Trophoblast cell (in vitro differentiated cells and primary cell): Measurements from ENCODE around the gene CEACAM16.

Source experiments
- DNase-seq, 2 donors: peaks; one replicate each; pipeline ENCODE4 v3.0.0-alpha.2; 2016
- H2AFZ ChIP-seq: 2 replicates; pipeline ENCODE4 v1.6.1; 2013; ENCODE audit warnings: low read length, moderate library complexity, mild to moderate bottlenecking; ENCODE audit not compliant: insufficient read depth, poor library complexity
- H2AK5ac ChIP-seq: 2 replicates; pipeline ENCODE4 v1.6.1; 2013; ENCODE audit warnings: mild to moderate bottlenecking, low read length
- H2BK120ac ChIP-seq: 2 replicates; pipeline ENCODE4 v1.6.1; 2013; ENCODE audit warnings: low read length, mild to moderate bottlenecking, moderate library complexity; ENCODE audit not compliant: insufficient read depth, poor library complexity
- H2BK12ac ChIP-seq: 2 replicates; pipeline ENCODE4 v1.6.1; 2013; ENCODE audit warnings: mild to moderate bottlenecking, low read length, moderate library complexity
- H2BK5ac ChIP-seq: 2 replicates; pipeline ENCODE4 v1.6.1; 2013; ENCODE audit warnings: low read length, low read depth, moderate library complexity, mild to moderate bottlenecking; ENCODE audit not compliant: poor library complexity
- H3K14ac ChIP-seq: 2 replicates; pipeline ENCODE4 v1.6.1; 2013; ENCODE audit warnings: mild to moderate bottlenecking, low read length
- H3K18ac ChIP-seq: 2 replicates; pipeline ENCODE4 v1.6.1; 2013; ENCODE audit warnings: mild to moderate bottlenecking, low read length
- H3K23ac ChIP-seq: 2 replicates; pipeline ENCODE4 v1.6.1; 2013; ENCODE audit warnings: low read length
- H3K27ac ChIP-seq: 2 replicates; pipeline ENCODE4 v1.5.1; 2013; ENCODE audit warnings: low read depth, mild to moderate bottlenecking, inconsistent platforms, low read length, moderate library complexity
- H3K27me3 ChIP-seq: 2 replicates; pipeline ENCODE4 v1.6.1; 2013; ENCODE audit warnings: inconsistent platforms, mild to moderate bottlenecking, low read length, moderate library complexity; ENCODE audit not compliant: insufficient read depth
- H3K36me3 ChIP-seq, 2 experiments: 1 replicate in 1 of 2; 2 replicates in 1 of 2; pipeline ENCODE4 v1.6.1; 2013; ENCODE audit warnings: low read length in 2 of 2, mild to moderate bottlenecking in 2 of 2, moderate library complexity in 1 of 2; ENCODE audit not compliant: insufficient read depth in 2 of 2, control insufficient read depth in 1 of 2
- H3K4ac ChIP-seq: 2 replicates; pipeline ENCODE4 v1.6.1; 2013; ENCODE audit warnings: low read depth, mild to moderate bottlenecking, low read length, moderate library complexity
- H3K4me1 ChIP-seq, 2 experiments: 1 replicate in 1 of 2; 2 replicates in 1 of 2; pipeline ENCODE4 v1.6.1; 2013; ENCODE audit warnings: low read length in 2 of 2, mild to moderate bottlenecking in 2 of 2, moderate library complexity in 1 of 2; ENCODE audit not compliant: insufficient read depth in 2 of 2, control insufficient read depth in 1 of 2
- H3K4me2 ChIP-seq: 2 replicates; pipeline ENCODE4 v1.6.1; 2013; ENCODE audit warnings: inconsistent platforms, mild to moderate bottlenecking, low read length, moderate library complexity
- H3K4me3 ChIP-seq: 2 replicates; pipeline ENCODE4 v1.5.1; 2013; ENCODE audit warnings: mild to moderate bottlenecking, low read depth, low read length, inconsistent platforms
- H3K79me1 ChIP-seq: one replicate; pipeline ENCODE4 v1.6.1; 2013; ENCODE audit warnings: low read length
- H3K79me2 ChIP-seq: 2 replicates; pipeline ENCODE4 v1.6.1; 2013; ENCODE audit warnings: low read length, mild to moderate bottlenecking; ENCODE audit not compliant: control insufficient read depth, insufficient read depth, poor library complexity
- H3K9ac ChIP-seq: 2 replicates; pipeline ENCODE4 v1.6.1; 2013; ENCODE audit warnings: mild to moderate bottlenecking, low read length
- H3K9me3 ChIP-seq: 2 replicates; pipeline ENCODE4 v1.6.1; 2013; ENCODE audit warnings: low read depth, mild to moderate bottlenecking, control low read depth, inconsistent platforms, low read length; ENCODE audit not compliant: insufficient read depth
- H4K12ac ChIP-seq: 2 replicates; pipeline ENCODE4 v1.6.1; 2013; ENCODE audit warnings: low read depth, mild to moderate bottlenecking, low read length, moderate library complexity
- H4K8ac ChIP-seq: 2 replicates; pipeline ENCODE4 v1.6.1; 2013; ENCODE audit warnings: low read depth, mild to moderate bottlenecking, low read length, moderate library complexity
- H4K91ac ChIP-seq: one replicate; pipeline ENCODE4 v1.6.1; 2013; ENCODE audit warnings: low read depth, mild to moderate bottlenecking, low read length, moderate library complexity
- WGBS: extraction: QIAGEN DNeasy Blood & Tissue Kit; methylation state at CpG from one replicate; pipeline ENCODE4 v1.1.7; 2013; ENCODE audit warnings: missing lambda C conversion rate; ENCODE audit not compliant: insufficient read length, insufficient coverage; ENCODE audit errors: extremely low coverage; 5-methylcytosine and 5-hydroxymethylcytosine counted together

Gene CEACAM16

DNA sequence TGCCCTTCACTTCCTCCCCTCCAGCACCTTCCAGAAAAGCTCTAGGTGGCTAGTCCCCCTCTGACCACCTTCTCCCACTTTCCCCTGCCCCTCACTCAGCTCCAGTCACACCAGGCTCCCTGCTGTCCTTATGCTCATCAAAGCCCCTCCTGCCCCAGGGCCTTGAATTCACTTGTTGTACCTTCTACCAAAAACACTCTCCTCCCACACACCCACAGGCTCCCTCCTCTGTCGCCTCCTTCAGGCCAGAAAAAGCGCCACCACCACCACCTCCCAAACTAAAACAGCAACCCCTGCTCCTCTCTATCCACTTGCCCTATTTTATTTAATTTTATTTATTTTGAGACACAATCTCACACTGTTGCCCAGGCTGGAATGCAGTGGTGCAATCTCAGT is 4.8 kb upstream of the CEACAM16 start:
- Histone ChIP-seq H3K9ac (no peak overlapping the region), H3K4me2 (no peak overlapping the region), H2AFZ (no peak overlapping the region), H3K14ac (no peak overlapping the region), H3K23ac (no peak overlapping the region), H3K36me3 (no peaks in the 10 kb centered on the region), H3K4me3 (no peak overlapping the region), H3K79me1 (no peaks in the 10 kb centered on the region), H2BK120ac (no peak overlapping the region), H2BK5ac (no peak overlapping the region), H2AK5ac (no peak overlapping the region), H4K8ac (no peak overlapping the region), H4K91ac (no peak overlapping the region), H3K4me1 (peaks cover 0 to 2% of the 10 kb centered on the region in 2 experiments), H3K79me2 (no peaks in the 10 kb centered on the region), H3K18ac (no peak overlapping the region), H4K12ac (no peak overlapping the region), H3K4ac (no peak overlapping the region), H3K9me3 (no peaks in the 10 kb centered on the region), H3K27ac (no peak overlapping the region), H3K27me3 (no peaks in the 10 kb centered on the region), H2BK12ac (no peak overlapping the region)
- no peak for DNase-seq
- WGBS, result no CpG with 5 or more reads among the region's 2 CpGs

DNA sequence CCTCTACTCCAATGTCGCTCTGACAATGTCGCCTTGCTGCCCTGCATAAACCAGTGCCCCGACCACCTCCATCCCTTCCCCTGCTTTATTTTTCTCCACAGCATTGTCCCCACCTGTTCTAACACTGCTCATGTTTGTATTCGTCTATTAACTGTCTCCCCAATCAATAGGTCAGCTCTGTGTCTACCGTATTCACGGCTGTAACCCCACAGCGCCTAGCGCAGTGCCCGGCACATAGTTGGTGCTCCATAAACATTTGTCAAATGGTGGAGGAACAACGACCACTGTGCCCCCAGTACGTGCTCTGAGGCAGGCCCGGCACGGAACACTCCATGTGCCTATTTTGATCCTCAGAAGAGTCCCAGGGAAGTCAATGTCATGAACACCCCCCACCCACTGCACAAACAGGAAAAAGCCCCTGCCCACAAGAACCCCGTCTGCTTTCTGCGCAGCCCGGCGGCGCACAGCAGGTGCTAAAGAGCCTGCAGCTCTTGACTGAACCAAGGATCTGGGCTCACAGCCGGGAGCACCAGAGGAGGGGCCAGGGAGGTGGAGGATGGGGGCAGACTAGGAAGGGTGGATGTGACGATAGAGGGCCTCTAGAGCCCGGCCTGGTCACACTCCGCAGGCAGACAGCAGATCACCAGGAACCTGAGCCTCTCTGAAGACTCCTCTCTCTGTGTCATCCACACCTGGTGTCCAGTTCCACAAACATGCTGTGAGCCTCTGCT is 1.8 kb upstream of the CEACAM16 start:
- Histone ChIP-seq H3K9ac (no peak overlapping the region), H2BK120ac (no peak overlapping the region), H3K9me3 (no peaks in the 10 kb centered on the region), H3K36me3 (no peaks in the 10 kb centered on the region), H3K4me1 (no peaks in the 10 kb centered on the region), H3K23ac (no peak overlapping the region), H4K91ac (no peak overlapping the region), H4K8ac (no peak overlapping the region), H3K4ac (no peak overlapping the region), H3K14ac (no peak overlapping the region), H3K79me1 (no peaks in the 10 kb centered on the region), H2BK5ac (no peak overlapping the region), H2AFZ (no peak overlapping the region), H3K4me2 (no peak overlapping the region), H2BK12ac (no peak overlapping the region), H4K12ac (no peak overlapping the region), H3K79me2 (no peaks in the 10 kb centered on the region), H3K18ac (no peak overlapping the region), H3K27ac (no peak overlapping the region), H2AK5ac (no peak overlapping the region), H3K27me3 (no peaks in the 10 kb centered on the region), H3K4me3 (no peak overlapping the region)
- WGBS, result no CpG with 5 or more reads among the region's 22 CpGs
- DNase-seq, result no peak

DNA sequence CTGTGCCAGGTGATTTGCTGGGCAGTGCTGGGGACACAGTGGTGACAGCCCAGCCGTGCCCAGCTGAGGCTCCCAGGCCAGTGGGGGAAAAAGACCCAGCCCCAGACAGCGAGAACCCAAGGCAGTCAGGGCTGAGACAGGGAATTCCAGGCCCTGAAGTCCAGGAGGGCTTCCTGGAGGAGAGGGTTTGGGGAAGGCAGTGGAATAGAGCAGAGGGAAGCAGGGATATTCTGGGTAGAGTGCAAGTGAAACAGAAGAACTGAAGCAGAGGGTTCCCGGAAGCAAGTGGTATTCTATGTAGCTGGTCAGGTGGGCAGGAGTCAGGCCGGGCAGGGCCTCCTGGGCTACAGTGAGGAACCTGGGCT is 1.3 kb upstream of the CEACAM16 start:
- Histone ChIP-seq H3K4me2 (no peak overlapping the region), H3K4me3 (no peak overlapping the region), H3K23ac (no peak overlapping the region), H3K79me1 (no peaks in the 10 kb centered on the region), H4K12ac (no peak overlapping the region), H3K4me1 (no peaks in the 10 kb centered on the region), H3K18ac (no peak overlapping the region), H3K9me3 (no peaks in the 10 kb centered on the region), H2BK5ac (no peak overlapping the region), H3K9ac (no peak overlapping the region), H3K27ac (no peak overlapping the region), H2BK12ac (no peak overlapping the region), H4K91ac (no peak overlapping the region), H3K4ac (no peak overlapping the region), H3K14ac (no peak overlapping the region), H3K27me3 (no peaks in the 10 kb centered on the region), H4K8ac (no peak overlapping the region), H2AK5ac (no peak overlapping the region), H2BK120ac (no peak overlapping the region), H2AFZ (no peak overlapping the region), H3K36me3 (no peaks in the 10 kb centered on the region), H3K79me2 (no peaks in the 10 kb centered on the region)
- no CpG with 5 or more reads among the region's 4 CpGs for WGBS
- DNase-seq, result no peak

DNA sequence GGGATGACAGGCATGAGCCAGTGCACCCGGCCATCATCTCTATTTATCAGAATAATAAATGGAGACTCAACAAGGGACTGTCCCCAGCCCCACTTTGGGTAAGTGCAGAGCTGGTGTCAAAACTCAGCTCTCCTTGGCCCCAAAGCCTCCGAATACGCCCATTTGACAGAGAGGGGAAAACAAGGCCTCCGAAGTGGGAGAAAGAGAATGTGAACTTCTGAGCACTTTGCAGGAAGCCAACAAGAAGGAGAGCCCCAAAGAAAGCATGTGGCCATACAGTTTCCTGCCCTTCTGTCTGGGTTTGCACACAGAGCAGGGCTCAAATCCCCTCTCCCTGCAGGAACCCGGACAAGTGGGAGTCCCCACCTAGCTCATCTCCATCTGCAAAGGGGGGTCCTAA is 1.6 kb downstream of the CEACAM16 start:
- H3K4ac ChIP-seq, result no peak overlapping the region
- no peaks in the 10 kb centered on the region for H3K9me3 ChIP-seq
- no peak overlapping the region for H3K4me3 ChIP-seq
- no peaks in the 10 kb centered on the region for H3K79me2 ChIP-seq
- H3K23ac ChIP-seq, result no peak overlapping the region
- no peaks in the 10 kb centered on the region for H3K79me1 ChIP-seq
- no peak overlapping the region for H2BK12ac ChIP-seq
- no peak overlapping the region for H3K27ac ChIP-seq
- no peak overlapping the region for H3K4me2 ChIP-seq
- H3K4me1 ChIP-seq, result no peaks in the 10 kb centered on the region
- no peak for DNase-seq
- H2BK120ac ChIP-seq, result no peak overlapping the region
- no peak overlapping the region for H2BK5ac ChIP-seq
- H3K14ac ChIP-seq, result no peak overlapping the region
- no peak overlapping the region for H3K9ac ChIP-seq
- H4K91ac ChIP-seq, result no peak overlapping the region
- no peak overlapping the region for H2AFZ ChIP-seq
- H3K27me3 ChIP-seq, result no peaks in the 10 kb centered on the region
- no CpG with 5 or more reads among the region's 5 CpGs for WGBS
- no peaks in the 10 kb centered on the region for H3K36me3 ChIP-seq
- H4K12ac ChIP-seq, result no peak overlapping the region
- H2AK5ac ChIP-seq, result no peak overlapping the region
- H4K8ac ChIP-seq, result no peak overlapping the region
- H3K18ac ChIP-seq, result no peak overlapping the region
